ENCODE data around the gene IQCF5.
"Not testable (repeated sequence)": the region's sequence is repeated elsewhere in the genome, so short reads cannot be mapped to it uniquely, and the experiment has no call there.

The IQCF5 gene

DNA sequence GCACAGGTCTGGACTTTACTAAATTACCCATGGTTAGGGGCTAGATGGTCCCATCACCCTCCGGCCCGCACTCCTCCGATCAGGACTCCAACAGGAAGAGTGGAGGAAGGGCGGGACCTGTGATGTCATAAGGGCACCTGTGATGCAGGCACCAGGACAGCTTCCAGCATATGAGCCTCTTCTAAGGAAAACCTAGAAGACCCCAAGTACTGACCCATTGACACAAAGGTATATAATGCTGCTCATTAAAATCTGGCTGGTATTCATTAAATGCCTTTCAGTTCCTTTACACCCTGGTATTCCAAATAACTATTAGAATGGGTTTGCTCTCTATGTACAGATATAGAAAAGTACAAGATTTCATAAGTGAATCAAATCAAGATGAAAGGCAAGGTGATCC, at the start of gene IQCF5:
TSS of gene IQCF5 (minus strand) at position 101 of the 400 bp plus-strand sequence. CDS start at position 31, 70 bp downstream.
- no peak for DNase-seq

DNA sequence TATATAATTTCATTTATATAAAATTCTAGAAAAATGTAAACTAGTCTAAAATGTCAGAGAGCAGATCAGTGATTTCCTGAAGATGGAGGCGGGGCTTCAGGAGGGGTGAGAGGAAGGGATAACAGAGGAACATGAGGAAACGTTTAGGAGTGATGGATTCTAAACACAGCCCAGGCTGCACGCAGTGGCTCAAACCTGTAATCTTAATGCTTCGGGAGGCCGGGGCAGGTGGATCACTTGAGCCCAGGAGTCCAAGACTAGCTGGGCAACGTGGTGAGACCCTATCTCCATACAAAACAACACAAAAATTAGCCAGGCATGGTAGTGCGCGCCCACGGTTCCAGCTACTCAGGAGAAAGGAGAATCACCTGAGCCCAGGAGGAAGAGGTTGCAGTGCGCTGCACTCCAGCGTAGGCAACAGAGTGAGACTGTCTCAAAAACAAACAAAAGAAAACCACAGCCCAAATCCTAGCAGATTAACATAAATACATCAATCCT, 45.7 kb upstream of the IQCF5 start:
- no peak for DNase-seq

DNA sequence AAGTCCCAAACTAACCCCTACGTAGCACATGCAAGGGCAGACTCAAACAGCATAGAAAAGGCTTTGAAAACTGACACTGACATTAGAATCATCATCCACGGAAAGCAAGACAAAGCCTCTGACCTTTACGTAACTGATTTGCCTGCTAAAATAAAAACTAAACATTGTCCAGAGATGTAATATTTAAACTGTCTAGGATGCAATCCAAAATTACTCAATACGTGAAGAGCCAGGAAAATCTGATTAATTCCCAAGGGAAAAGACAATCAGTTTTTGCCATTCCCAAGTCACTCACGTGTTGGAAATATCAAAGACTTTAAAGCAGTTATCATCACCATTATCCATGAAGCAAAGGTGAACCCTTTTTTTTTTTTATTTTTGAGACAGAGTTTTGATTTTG, 41.0 kb upstream of the IQCF5 start:
- DNase-seq, result no peak

DNA sequence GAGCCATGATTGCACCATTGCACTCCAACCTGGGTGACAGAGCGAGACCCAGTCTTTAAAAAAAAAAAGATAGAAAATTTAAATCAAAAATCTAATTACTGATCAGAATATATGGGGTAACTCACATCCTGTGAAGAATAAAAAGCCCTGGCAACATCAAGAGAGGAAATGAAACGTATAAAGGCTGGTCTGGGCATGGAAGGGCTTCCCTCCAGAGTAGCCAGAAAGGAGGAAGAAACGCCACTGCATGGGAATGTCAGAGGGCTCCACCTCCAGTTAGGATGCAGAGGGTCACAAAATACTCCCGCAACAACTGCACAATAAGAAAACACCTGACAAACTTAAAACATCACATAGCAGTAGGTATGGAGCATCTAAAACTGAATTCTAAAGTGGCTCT, 32.6 kb upstream of the IQCF5 start:
- no peak for DNase-seq

DNA sequence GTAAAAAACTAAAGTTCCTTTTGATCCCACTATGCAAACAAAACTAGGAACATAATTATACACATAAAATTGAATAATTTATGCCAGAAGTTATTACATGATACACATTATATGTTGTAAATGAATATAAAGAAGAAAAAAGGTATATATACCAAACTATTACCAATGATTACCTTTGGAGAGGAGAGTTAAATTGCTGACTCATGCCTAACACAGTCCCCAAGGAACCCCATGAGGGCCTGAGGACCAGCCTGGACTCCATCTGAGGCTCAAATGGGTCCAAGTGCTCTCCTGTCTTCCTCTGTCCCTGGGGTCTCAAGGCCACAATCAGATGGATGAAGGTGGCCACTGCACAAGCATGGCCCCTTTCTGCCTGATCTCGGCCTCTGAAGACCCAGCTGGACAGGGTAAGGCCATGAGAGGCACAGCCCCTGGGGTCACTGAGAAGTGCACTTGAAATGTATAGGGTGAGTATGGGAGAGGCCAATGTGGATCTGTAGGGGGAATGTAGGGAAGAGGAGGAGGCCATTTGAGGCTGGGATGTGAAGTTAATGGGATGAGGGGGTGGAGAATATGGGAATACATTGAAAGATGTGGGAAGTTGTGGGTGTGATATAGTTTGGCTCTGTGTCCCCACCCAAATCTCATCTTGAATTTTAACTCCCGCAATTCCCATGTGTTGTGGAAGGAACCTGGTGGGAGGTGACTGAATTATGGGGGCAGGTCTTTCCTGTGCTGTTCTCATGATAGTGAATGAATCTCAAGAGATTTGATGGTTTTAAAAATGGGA, 28.8 kb upstream of the IQCF5 start:
- DNase-seq, result no peak

DNA sequence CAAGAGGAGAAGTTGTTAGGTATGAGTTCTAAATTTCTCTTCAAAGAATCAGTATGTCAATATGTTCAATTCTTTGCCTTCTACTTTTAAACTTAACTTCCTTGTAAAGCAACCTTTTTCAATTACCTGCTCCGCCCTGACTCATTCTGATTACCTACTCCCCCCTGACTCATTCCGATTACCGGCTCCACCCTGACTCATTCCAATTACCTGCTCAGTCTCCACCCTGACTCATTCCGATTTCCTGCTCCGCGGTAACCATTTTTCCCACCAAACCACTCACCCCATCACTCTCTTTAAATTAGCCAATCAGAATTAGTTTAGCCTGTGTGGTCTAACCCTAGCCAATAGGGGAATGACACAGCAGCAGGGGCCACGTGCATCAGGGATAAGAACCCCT, 27.0 kb upstream of the IQCF5 start:
- peak; percentile 44 to 58 for DNase-seq

DNA sequence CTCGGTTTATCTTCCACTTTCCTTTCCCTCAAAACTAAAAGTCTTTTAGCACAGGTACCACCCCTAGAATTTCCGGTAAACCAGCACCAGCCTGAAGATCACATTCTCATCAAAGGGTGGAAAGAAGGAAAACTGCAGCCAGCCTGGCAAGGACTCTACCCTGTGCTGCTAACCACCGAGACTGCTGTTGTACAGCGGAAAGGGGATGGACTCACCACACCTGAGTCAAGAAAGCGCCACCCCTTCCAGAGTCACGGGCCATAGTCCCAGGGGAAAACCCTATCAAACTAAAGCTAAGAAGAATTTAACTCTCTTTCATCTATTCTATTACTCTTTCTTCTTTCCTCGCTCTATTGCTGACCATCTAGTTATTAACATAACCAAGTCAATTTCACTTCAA, 24.6 kb upstream of the IQCF5 start:
- DNase-seq, result not testable (repeated sequence)

DNA sequence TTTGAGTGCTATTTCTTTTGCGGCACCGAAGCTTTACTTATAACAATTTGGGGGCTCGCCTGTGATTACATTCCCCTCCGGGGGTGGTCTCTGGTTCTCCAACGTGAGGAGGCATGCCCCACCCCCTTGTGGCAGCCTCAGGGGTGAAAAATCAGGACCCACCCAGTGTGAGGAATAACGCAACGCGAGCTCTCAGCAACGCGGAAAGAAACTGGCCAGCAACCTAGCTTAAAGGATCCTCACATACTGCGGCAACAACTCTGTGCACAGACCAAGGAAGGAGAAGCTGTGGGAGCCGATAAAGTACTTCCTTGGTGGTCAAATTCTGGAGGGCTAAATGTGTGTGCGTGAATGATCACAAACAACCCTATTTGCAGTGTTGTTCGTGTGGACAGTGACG, 22.0 kb upstream of the IQCF5 start:
- no peak for DNase-seq

DNA sequence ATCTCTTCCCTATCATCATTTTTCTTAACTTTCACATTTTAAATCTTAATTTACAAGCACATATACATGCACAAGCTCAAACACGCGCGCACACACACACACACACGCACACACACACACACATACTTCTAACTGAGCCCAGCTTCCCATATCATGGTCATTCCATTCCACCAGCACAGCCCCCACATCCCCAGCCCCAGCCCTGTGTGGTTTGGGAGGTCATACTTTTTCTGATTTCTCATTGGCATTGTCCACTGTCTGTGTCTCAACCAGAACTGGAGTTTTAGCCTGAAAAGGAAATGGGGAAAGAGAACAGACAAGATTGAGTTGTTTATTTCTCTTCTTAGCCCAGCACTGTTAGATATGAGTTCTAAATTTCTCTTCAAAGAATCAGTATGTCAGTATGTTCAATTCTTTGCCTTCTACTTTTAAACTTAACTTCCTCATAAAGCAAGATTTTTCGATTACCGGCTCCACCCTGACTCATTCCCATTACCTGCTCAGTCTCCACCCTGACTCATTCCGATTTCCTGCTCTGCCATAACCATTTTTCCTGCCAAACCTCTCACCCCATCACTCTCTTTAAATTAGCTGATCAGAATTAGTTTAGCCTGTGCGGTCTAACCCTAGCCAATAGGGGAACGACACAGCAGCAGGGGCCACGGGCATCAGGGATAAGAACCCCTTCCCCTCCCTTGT, 21.4 kb upstream of the IQCF5 start:
- DNase-seq, result no peak

DNA sequence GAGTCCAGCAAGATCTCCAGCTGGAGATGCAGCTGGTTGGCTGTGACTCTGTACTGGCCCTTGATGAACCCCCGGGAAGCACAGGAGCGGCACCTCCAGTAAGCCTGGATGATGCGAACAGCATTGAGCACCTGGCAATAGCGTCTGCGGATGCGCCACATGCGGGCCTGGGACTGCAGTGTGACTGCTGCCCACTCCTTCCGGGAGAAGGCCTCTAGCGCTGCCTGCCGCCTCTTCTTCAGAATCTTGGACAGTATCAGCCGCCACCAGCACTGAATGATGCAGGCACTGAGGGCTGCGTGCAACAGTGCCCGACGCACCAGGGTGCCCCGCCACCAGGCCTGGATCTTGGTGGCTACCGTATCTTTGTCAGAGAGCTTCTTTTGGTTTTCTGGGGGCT, 19.5 kb upstream of the IQCF5 start:
- no peak for DNase-seq

- no peak for DNase-seq
These were observed 19.0 kb upstream of the IQCF5 start for GRCh38 chr3:51894391-51894790.

DNA sequence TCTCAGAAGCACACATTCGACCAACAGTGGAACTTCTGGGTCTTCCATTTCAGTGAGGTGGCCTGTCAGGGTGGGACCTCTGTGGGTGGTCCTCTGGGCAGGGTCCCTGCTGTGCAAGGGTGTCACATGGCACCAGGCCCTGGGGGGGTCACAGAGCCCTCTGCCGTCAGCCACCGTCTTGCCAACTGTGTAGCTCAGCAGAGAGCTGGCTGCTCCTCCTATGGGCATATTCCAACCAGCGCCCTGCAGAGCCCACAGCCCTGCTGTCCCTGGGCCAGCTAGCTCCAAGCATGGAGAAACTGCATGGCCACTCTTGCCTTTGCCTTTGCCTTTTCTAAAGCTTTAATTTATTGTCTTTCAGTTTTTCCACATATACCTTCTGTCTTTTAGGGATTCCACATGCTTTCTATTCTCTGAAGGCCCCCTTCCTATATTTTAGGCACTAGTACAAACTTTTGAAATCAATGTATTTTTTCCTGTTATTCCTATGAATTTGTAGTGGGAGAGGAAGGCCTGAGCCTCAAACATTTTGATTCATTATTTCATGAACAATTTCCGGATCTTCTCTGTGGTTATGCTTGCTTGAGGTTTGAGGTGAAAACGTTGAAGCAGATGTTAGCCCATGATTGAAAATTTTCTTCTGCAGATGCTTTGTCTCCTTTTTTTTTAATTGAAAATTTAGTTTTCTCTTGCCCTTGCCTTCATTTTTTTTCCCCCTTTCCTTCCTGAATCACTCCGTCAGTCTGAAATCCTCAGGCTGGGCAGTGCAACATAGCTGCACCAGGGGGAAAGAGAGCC, 16.0 kb upstream of the IQCF5 start:
- DNase-seq, result no peak

GRCh38 chr3:51888463-51889105, 13.2 kb upstream of the IQCF5 start:
- DNase-seq, result no peak

- no peak for DNase-seq
These were observed 12.2 kb upstream of the IQCF5 start for GRCh38 chr3:51887620-51888019.

DNA sequence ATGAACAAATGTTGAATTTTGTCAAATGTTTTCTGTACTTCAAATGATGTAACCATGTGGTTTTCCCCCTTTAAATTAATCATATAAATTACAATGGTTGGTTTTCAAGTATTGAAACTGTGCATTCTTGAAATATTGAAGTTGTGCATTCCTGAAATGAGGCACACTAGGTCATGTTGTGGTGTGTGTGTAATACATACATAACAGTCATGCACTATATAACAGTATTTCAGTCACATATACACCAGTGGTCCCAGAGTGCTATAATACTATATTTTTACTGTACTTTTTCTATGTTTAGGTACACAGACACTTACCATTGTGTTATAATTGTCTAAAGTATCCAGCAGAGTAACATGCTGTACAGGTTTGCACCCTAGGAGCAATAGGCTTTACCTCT, 11.0 kb upstream of the IQCF5 start:
- no peak for DNase-seq

DNA sequence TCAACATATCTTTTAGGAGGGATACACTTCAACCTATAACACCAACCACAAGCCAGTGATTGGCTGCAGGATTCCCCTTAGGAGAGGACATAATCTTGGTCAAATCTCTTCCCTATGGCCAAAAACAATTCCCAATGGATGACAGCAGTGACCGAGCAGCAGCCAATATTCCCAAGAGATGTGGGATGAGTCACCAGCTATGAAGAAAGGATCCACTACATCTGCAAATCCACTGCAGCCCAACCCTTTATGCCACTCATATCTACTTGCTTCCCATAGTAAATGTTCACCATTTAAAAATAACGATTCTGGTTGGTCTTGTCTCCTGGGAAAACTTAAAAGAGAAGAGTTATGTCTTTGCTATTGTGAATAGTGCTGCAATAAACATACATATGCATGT, 4.5 kb upstream of the IQCF5 start:
- DNase-seq, result no peak

DNA sequence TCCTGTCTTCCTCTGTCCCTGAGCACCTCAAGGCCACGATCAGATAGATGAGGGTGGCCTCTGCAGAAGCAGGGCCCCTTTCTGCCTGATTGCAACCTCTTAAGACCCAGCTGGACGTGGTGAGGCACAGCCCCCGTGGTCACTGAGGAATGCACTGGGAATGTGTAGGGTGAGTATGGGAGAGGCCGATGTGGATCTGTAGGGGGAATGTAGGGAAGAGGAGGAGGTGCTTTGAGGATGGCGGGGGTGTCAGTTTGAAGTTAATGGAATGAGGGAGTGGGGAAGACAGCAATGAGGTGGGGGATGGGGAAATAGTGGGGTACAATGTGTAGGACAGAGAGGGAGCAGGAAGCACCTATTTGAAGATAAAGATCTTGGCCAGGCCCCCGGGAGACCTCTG, 785 bp upstream of the IQCF5 start:
- DNase-seq, result no peak

DNA sequence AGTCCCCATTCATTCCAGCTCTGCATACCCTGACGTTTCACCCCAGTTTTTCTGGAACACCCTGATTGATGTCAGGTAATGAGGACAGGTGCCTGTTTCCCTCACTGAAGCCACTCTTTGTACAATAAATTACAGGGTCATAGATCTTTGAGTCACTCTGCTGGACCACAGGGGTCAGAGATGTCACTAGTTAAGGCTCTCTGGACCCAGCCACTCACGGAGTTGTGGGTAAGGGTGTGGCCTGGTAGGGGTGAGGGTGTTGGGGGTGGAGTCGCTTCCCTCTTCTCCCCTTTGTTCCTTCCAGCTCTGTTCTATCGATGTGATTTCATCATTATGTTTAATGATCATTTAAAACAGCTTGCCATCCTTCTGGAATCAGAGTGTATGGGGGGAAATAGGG, 512 bp downstream of the IQCF5 start:
- no peak for DNase-seq

DNA sequence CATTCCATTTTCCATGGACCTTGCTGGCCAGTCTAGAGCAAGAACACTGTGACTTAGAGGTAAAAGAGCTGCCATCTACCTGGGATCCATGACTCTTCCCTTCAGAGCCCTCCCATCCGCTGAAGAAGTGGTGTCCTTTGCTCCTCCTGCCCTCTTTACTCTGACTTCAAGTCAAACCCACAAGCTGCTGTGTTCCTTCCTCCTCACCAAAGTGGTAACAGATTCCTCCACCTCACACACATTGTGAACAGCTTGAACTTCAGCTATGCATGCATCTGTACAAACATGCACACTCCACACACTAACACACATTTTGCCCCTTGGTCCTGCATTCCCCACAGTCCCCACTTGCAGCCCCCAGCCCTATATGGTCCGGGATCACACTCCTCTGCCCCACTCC, 990 bp downstream of the IQCF5 start:
- no peak for DNase-seq

GRCh38 chr3:51873876-51874275, 1.5 kb downstream of the IQCF5 start:
- DNase-seq, result no peak

- DNase-seq, result no peak
These were observed 2.1 kb downstream of the IQCF5 start for GRCh38 chr3:51873253-51873766.

GRCh38 chr3:51869304-51869703, 6.1 kb downstream of the IQCF5 start:
- DNase-seq, result no peak

- not testable (repeated sequence) for DNase-seq
These were observed 6.5 kb downstream of the IQCF5 start for GRCh38 chr3:51868896-51869295.

Measured in activated CD4-positive, alpha-beta T cell treated with anti-CD3 and anti-CD28 coated beads, Interleukin-2, amount 50 U/mL, for 48 hours (primary cell).